ENCODE data around the gene TOMM40. TPM values are rescaled to one million over a fixed set of nuclear protein-coding genes. Genes with fewer than 3 reads are reported as not detected.
"Not testable (repeated sequence)": the region's sequence is repeated elsewhere in the genome, so short reads cannot be mapped to it uniquely, and the experiment has no call there.

The TOMM40 gene
- total and polyA plus RNA-seq, 2 of the 13 experiments (the other 11 are each of a cell fraction or from before 2014, with no cell fraction given): 72.0 to 110 TPM

DNA sequence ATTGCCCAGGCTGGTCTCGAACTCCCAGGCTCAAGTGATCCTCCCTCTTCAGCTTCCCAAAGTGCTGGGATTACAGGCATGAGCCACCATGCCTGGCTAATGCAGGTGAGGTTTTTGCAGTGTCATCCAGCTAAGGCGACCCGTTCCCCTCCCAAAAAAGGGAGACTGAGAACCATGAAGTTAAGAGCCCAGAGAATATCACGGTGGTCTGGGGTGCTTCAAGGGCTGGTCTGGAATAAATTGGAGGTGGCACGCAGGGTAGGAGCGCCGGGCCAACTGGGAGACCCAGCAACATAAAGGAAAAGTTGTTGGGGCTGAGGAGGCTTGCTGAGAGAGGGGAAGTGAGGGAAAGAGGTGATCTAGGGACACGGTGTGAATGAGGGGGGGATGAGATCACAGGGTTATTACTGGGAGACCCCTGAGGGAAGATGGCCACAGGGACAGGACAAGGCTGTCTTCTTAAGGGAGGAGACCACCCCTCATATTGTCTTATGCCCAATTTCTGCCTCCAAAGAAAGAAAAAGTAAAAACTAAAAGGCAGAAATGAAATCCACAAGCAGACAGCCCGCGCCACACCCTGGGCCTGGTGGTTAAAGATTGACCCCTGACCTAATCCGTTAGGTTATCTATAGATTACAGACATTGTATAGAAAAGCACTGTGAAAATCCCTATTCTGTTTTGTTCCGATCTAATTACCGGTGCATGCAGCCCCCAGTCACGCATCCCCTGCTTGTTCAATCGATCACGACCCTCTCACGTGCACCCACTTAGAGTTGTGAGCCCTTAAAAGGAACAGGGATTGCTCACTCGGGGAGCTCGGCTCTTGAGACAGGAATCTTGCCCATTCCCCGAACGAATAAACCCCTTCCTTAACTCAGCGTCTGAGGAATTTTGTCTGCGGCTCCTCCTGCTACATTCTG, 22.7 kb downstream of the TOMM40 start (continued):
- 0 out of 2 replicates have a peak, but pooled peaks have one; percentile 8 for TF ChIP-seq RERE (CRISPR knock-in tag; IDR thresholded peaks at IDR 0.05; ENCODE audit: low read depth)
- TF ChIP-seq ZBTB40 (IDR thresholded peaks at IDR 0.05): not testable (repeated sequence)
- 0 out of 2 replicates have a peak, but pooled peaks have one; percentile 13 for TF ChIP-seq ZBTB40 (CRISPR knock-in tag; IDR thresholded peaks at IDR 0.05)
- 0 out of 2 replicates have a peak, but pooled peaks have one; percentile 27 for TF ChIP-seq ZNF441 (CRISPR knock-in tag; IDR thresholded peaks at IDR 0.05; ENCODE audit: borderline replicate concordance)
- TF ChIP-seq SKIL (CRISPR knock-in tag; IDR thresholded peaks at IDR 0.05; ENCODE audit: borderline replicate concordance): peak; percentile 11; the same call in 1 of the 2 replicates
- peak; percentile 23; the same call in 1 of the 2 replicates for TF ChIP-seq FOXP4 (CRISPR knock-in tag; IDR thresholded peaks at IDR 0.05)

Data from HepG2 (cell line).